Skeletal muscle tissue (tissue), 4 donors: ENCODE data around the gene JCHAIN. TPM values are rescaled to one million over a fixed set of nuclear protein-coding genes. Genes with fewer than 3 reads are reported as not detected.
A peak's percentile ranks its signal among the peaks of the same experiment; 100 is the strongest.
"Not testable (repeated sequence)": the region's sequence is repeated elsewhere in the genome, so short reads cannot be mapped to it uniquely, and the experiment has no call there.

Source experiments
- H3K27ac ChIP-seq: one replicate; pipeline ENCODE4 v1.7.0; 2013; ENCODE audit warnings: mild to moderate bottlenecking, low read depth, low read length, inconsistent platforms
- H3K27me3 ChIP-seq, 3 donors: one replicate each; pipeline ENCODE4 v1.7.0; 2013; ENCODE audit warnings: low read length in 3 of 3; ENCODE audit not compliant: control insufficient read depth in 3 of 3, insufficient read depth in 3 of 3
- H3K36me3 ChIP-seq, 3 donors: one replicate each; pipeline ENCODE4 v1.7.0; 2013; ENCODE audit warnings: low read length in 3 of 3; ENCODE audit not compliant: control insufficient read depth in 3 of 3, insufficient read depth in 3 of 3
- H3K4me1 ChIP-seq, 3 donors: one replicate each; pipeline ENCODE4 v1.7.0; 2013; ENCODE audit warnings: low read length in 3 of 3, mild to moderate bottlenecking in 3 of 3; ENCODE audit not compliant: control insufficient read depth in 3 of 3, insufficient read depth in 3 of 3
- H3K4me3 ChIP-seq, 3 donors: one replicate each; pipeline ENCODE4 v1.7.0; 2013; ENCODE audit warnings: low read length in 3 of 3
- H3K9ac ChIP-seq, 3 donors: one replicate each; pipeline ENCODE4 v1.7.0; 2013; ENCODE audit warnings: low read length in 3 of 3, mild to moderate bottlenecking in 3 of 3, moderate library complexity in 2 of 3, low read depth in 1 of 3
- H3K9me3 ChIP-seq, 3 donors: one replicate each; pipeline ENCODE4 v1.7.0; 2013; ENCODE audit warnings: low read length in 3 of 3; ENCODE audit not compliant: control insufficient read depth in 3 of 3
- total RNA-seq: library from RNA; depleted of rRNA; stranded (reverse); fragments of >200 nt; gene quantifications from one replicate; pipeline ENCODE4 v1.2.3, GENCODE V29; 2014
- donor health status: Osteomylitis.

JCHAIN gene
- total RNA-seq, 1 donor from 2014 or later = 2.1 TPM

DNA sequence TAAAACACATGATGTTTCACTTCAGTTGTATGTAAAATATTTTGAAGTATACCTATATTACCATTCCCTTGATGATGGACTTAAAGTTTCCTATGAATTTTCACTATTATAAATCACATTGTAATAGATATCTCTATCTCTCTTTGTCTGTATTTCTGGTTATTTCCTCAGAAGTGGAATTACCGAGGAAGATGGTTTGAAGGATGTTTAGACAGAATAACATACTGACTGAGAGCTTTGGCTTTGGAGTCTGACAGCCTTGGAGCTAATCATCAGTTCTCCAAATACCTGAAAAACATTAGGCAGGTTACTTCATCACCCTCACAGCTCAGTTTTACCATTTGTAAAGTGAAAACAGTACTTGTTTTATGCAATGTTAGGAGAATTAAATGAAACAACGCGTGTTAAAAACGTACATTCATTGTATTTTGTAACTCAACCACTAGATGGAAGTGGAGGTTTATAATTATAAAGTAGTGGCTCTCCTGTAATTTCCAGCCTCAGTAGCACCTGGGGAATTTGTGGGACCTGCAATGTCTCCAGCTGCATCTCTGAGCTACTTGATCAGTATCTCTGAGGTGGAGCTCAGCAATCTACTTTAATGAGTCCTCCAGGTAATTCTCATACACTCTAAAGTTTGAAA lies 14.3 kb downstream of the JCHAIN start:
- peak overlapping the region in 1 of 3 donors; percentile 50 for H3K9ac ChIP-seq
- peaks cover 0 to 2% (median 0%) of the 10 kb centered on the region in 3 donors for H3K4me1 ChIP-seq
- no peak overlapping the region for H3K27ac ChIP-seq
- peak overlapping the region in 1 of 3 donors; percentile 41 for H3K4me3 ChIP-seq
- no peaks in the 10 kb centered on the region for H3K36me3 ChIP-seq
- no peaks in the 10 kb centered on the region for H3K9me3 ChIP-seq
- no peaks in the 10 kb centered on the region for H3K27me3 ChIP-seq

DNA sequence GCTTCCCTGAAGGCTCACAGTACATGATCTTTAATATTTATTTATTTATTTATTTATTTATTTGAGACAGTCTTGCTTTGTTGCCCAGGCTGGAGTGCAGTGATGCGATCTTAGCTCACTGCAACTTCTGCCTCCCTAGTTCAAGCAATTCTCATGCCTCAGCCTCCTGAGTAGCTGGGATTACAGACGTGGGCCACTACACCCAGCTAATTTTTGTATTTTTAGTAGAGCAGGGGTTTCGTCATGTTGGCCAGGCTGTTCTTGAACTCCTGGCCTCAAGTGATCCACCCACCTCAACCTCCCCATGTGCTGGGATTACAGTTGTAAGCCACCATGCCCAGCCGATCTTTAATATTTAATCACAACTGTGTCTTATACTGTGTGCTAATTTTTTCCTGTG lies 15.6 kb downstream of the JCHAIN start:
- H3K27me3 ChIP-seq, H3K4me3 ChIP-seq, H3K4me1 ChIP-seq, H3K27ac ChIP-seq, H3K36me3 ChIP-seq, H3K9ac ChIP-seq, H3K9me3 ChIP-seq: not testable (repeated sequence)

DNA sequence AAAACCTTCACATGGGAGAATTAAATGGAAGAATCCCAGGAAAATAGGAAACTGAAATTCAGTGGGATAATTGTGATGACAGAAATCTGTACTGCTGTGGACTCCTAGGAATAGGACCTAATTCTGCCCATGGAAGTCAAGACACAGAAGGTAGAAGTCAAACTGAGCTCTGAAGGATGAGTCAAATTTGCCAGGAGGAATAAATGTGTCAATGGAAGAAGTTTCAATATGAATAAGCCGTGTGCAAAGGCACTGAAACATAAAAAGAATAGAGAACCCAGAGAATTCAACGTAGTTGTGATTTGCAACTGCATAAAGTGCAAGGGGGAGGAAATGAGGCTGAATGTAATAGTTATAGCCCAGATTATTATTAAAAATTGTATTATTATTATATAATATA lies 26.1 kb downstream of the JCHAIN start:
- H3K9me3 ChIP-seq = peaks cover 0 to 4% (median 0%) of the 10 kb centered on the region in 3 donors
- no peaks in the 10 kb centered on the region for H3K27me3 ChIP-seq
- no peak overlapping the region for H3K4me3 ChIP-seq
- peaks cover 2 to 21% (median 7%) of the 10 kb centered on the region in 3 donors for H3K36me3 ChIP-seq
- no peak overlapping the region for H3K27ac ChIP-seq
- peaks cover 0 to 5% (median 0%) of the 10 kb centered on the region in 3 donors for H3K4me1 ChIP-seq
- no peak overlapping the region for H3K9ac ChIP-seq

DNA sequence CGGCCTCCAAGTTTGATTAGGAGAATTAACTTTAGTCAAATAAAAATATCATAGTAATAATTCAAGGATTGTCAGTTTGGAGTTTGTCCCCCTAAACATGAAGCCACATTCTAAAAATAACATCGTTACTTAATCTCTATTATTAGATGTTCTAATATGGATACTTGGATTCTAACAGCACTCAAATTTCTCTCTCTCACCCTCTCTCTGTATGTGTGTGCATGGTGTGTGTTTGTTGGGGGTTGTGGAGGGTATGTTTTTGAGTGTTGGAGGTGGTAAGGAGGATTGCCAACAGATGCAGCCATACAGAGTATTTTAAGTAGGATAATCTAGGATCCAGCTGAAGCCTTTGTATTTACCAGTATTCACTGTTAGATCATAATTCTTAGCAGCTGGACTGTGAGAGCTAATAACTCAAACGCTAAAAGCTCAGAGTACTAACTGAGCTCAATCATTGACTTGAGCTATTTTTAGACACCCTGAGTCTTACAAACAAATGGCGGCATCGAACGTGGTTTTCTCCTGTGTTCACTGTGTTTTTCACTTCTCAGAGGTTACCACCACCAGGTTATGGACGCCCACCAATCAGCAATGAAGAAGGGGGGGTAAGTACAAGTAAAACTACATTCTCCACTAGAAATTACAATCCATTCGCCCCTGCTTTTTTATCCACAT lies 28.9 kb downstream of the JCHAIN start:
- Histone ChIP-seq H3K27me3 (no peaks in the 10 kb centered on the region), H3K9me3 (no peaks in the 10 kb centered on the region), H3K27ac (peak overlapping the region; percentile 96), H3K36me3 (peaks cover 0 to 12% (median 2%) of the 10 kb centered on the region in 3 donors), H3K4me3 (peak overlapping the region; percentile 47 to 63 (median 57)), H3K4me1 (peaks cover 0 to 5% (median 0%) of the 10 kb centered on the region in 3 donors), H3K9ac (peak overlapping the region; percentile 57 to 76 (median 73))

DNA sequence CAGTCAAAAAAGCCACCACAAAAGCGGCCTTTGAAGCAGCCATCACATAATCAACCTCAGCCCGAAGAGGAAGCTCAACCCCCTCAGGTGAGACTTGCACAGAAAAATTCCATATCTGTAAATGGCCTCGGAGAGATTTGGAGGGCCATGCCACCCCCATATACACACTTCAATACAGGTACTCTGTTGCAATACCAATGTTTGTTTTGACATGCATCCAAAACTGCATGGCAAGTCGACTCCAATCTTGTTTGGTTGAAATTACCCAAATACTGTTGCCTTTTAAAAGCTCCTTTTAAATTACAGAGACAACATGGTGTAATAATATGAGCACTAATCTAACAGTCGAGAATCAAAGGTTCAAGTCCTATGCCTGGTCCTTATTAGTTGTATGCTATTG lies 31.8 kb downstream of the JCHAIN start:
- no peak overlapping the region for H3K27ac ChIP-seq
- no peaks in the 10 kb centered on the region for H3K27me3 ChIP-seq
- no peaks in the 10 kb centered on the region for H3K9me3 ChIP-seq
- H3K9ac ChIP-seq = no peak overlapping the region
- H3K36me3 ChIP-seq = peaks cover 0 to 2% (median 0%) of the 10 kb centered on the region in 3 donors
- peaks cover 0 to 5% (median 0%) of the 10 kb centered on the region in 3 donors for H3K4me1 ChIP-seq
- no peak overlapping the region for H3K4me3 ChIP-seq

DNA sequence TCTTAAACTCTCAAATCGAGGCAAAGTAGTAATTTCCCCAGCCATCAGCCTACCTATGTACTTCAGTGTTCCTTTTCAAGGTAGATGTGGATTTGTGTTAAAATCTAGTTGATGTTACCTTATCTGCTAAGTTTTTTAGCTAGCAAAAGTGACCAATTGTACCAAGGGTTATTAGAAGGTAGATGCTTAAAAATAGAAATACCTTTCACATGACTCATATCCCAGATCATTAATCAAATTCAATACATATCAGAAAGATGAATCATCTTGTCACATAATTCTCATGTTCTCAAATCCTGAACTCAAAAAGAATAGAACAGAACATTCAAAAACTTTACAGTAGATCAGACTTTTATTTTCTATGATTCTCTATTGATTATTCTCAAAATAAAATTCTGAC lies 34.3 kb downstream of the JCHAIN start:
- no peak overlapping the region for H3K27ac ChIP-seq
- no peak overlapping the region for H3K4me3 ChIP-seq
- no peaks in the 10 kb centered on the region for H3K36me3 ChIP-seq
- H3K27me3 ChIP-seq = no peaks in the 10 kb centered on the region
- H3K9ac ChIP-seq = no peak overlapping the region
- H3K9me3 ChIP-seq = no peaks in the 10 kb centered on the region
- H3K4me1 ChIP-seq = peaks cover 0 to 4% (median 0%) of the 10 kb centered on the region in 3 donors

DNA sequence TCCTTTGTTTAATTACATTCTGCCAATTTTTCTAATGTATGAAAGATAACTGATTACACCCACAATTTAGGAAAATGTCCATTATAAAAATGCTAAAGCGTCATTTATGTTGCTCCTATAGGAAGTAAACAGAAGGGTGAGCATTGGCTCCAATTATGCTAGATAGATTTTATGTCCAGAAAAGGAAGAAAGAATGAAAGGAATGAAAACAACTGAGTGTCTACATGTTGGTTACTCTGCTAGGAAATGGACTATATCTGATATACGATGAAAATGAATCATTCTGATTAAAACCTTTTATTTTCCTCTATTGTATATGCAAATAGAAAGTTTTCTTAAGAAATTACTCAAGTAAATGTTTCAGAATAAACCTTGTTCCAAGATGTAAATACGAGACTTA lies 36.1 kb downstream of the JCHAIN start:
- no peak overlapping the region for H3K4me3 ChIP-seq
- H3K27me3 ChIP-seq = no peaks in the 10 kb centered on the region
- no peaks in the 10 kb centered on the region for H3K4me1 ChIP-seq
- H3K9me3 ChIP-seq = no peaks in the 10 kb centered on the region
- no peak overlapping the region for H3K9ac ChIP-seq
- no peaks in the 10 kb centered on the region for H3K36me3 ChIP-seq
- no peak overlapping the region for H3K27ac ChIP-seq

DNA sequence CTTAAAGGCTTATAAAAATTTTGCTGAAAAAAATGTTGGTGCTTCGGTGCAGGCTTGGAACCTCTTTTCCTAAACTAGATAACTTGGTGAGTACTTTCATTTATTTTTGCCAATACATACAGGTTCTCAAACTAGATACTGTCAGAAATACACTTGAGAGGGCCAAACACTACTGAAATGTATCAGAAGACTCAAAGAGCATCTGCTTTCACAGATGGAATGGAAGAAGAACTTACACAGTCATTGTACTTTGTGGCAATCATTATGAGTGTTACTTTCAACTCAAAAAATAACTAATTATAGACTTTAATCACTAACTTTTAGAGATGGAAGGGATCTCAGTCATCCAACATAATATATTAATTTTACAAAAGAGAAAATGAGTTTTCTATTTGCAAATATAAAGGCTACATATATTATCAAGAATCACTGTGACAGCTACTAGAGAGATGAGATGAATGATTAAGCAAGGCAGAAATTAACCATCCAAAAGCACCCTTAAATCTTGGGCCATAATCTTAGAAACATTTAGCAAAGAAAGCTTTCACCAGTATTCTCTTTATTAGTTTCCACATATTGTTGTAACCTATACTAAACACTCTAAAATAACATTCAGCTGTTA lies 36.7 kb downstream of the JCHAIN start:
- no peak overlapping the region for H3K4me3 ChIP-seq
- H3K36me3 ChIP-seq = no peaks in the 10 kb centered on the region
- H3K4me1 ChIP-seq = no peaks in the 10 kb centered on the region
- H3K27ac ChIP-seq = no peak overlapping the region
- H3K9ac ChIP-seq = no peak overlapping the region
- H3K27me3 ChIP-seq = no peaks in the 10 kb centered on the region
- no peaks in the 10 kb centered on the region for H3K9me3 ChIP-seq

DNA sequence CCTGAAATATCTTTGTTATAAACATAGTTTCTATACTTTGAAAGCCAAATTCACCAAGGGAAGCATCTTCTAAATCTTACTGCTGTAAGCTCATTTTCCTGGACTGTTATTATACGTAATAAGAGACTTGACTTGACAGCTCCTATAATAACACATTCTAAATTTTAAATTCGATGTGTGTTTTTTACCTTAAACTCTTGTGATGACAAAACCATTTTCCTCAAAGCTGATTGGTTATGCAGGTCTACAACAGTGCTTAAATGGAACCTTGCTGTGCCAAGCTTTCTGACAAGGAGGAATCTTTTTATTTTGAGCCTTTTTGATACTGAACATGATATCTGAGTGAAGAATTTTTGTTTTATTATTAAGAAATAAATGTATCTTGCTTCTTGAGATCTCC lies 37.9 kb downstream of the JCHAIN start, which contains the start of gene ENAM:
ENAM (plus strand) TSS at position 301 of the 400 bp plus-strand sequence. CDS start 757 bp downstream, outside the sequence.
- H3K36me3 ChIP-seq = no peaks in the 10 kb centered on the region
- H3K9me3 ChIP-seq = no peaks in the 10 kb centered on the region
- no peaks in the 10 kb centered on the region for H3K4me1 ChIP-seq
- no peaks in the 10 kb centered on the region for H3K27me3 ChIP-seq
- no peak within 1 kb of the TSS for H3K9ac ChIP-seq
- H3K4me3 ChIP-seq = no peak within 1 kb of the TSS
- H3K27ac ChIP-seq = no peak within 1 kb of the TSS

DNA sequence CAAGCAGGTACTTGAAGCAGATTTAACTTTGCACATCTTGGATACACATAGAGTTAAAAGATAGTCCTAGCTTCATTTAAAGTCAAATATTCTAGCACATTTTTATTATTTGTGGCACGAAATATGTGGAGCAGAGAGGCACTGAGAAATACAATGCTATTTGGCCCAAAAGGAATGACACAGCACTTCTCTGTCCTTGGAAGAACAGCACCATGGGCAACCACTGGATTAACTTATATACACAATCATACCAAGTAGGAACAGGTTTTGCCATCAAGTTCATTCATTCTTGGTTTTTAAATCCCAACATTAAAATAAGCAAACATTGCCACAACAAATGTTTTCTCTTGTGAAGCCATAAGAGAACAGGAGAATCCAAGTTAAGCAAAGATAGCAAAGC lies 38.7 kb downstream of the JCHAIN start:
- Histone ChIP-seq H3K9ac (no peak overlapping the region), H3K9me3 (no peaks in the 10 kb centered on the region), H3K27me3 (no peaks in the 10 kb centered on the region), H3K27ac (no peak overlapping the region), H3K4me1 (no peaks in the 10 kb centered on the region), H3K4me3 (no peak overlapping the region), H3K36me3 (no peaks in the 10 kb centered on the region)
